ENCODE results near the gene PLPP7. TPM values are rescaled to one million over a fixed set of nuclear protein-coding genes. Genes with fewer than 3 reads are reported as not detected.

PLPP7 gene
- total RNA-seq, 1 donor from 2014 or later: 5.4 TPM

GRCh38 chr9:131279863-131280570, 9.5 kb upstream of the PLPP7 start:
- peaks cover 11% of the 10 kb centered on the region for H3K4me1 ChIP-seq
- Mint-ChIP-seq H3K4me1 (peaks cover 21% of the 10 kb centered on the region), H3K36me3 (peaks cover 2% of the 10 kb centered on the region), H3K27ac (no peak overlapping the region), H3K9me3 (no peaks in the 10 kb centered on the region), H3K4me3 (no peak overlapping the region), H3K27me3 (ENCODE audit: insufficient read depth, low read depth) (peaks cover 49% of the 10 kb centered on the region)
- TF ChIP-seq EZH2 (IDR thresholded peaks at IDR 0.05): no peak
- TF ChIP-seq EZH2phosphoT487 (IDR thresholded peaks at IDR 0.05): no peak
- no peak for TF ChIP-seq CTCF (IDR thresholded peaks at IDR 0.05)
- no peak overlapping the region for H3K4me3 ChIP-seq
- no peak overlapping the region for H2AFZ ChIP-seq (replicated peaks)
- H3K27ac ChIP-seq: no peak overlapping the region
- H3K27me3 ChIP-seq: peaks cover 69% of the 10 kb centered on the region
- no peak overlapping the region for H3K9ac ChIP-seq
- H3K79me2 ChIP-seq (ENCODE audit: low read depth): no peaks in the 10 kb centered on the region
- H3K36me3 ChIP-seq: no peaks in the 10 kb centered on the region
- peaks cover 17% of the 10 kb centered on the region for H4K20me1 ChIP-seq (ENCODE audit: low read depth)
- H3K9me3 ChIP-seq (ENCODE audit: low read depth): no peaks in the 10 kb centered on the region
- H3F3A ChIP-seq (ENCODE audit: low read depth): peaks cover 19% of the 10 kb centered on the region
- H3K4me2 ChIP-seq: no peak overlapping the region
- DNase-seq (ENCODE audit: low spot score): no peak

- no peaks in the 10 kb centered on the region for H3K9me3 Mint-ChIP-seq
- no peak overlapping the region for H3K4me3 ChIP-seq
- H3K4me1 Mint-ChIP-seq: peaks cover 17% of the 10 kb centered on the region
- peaks cover 12% of the 10 kb centered on the region for H4K20me1 ChIP-seq (ENCODE audit: low read depth)
- no peak overlapping the region for H2AFZ ChIP-seq (replicated peaks)
- no peak overlapping the region for H3K27ac Mint-ChIP-seq
- no peak overlapping the region for H3K4me2 ChIP-seq
- peaks cover 12% of the 10 kb centered on the region for H3F3A ChIP-seq (ENCODE audit: low read depth)
- peaks cover 2% of the 10 kb centered on the region for H3K36me3 Mint-ChIP-seq
- H3K27me3 Mint-ChIP-seq (ENCODE audit: insufficient read depth, low read depth): peaks cover 50% of the 10 kb centered on the region
- H3K9me3 ChIP-seq (ENCODE audit: low read depth): no peaks in the 10 kb centered on the region
- H3K4me3 Mint-ChIP-seq: no peak overlapping the region
- H3K27ac ChIP-seq: no peak overlapping the region
- TF ChIP-seq EZH2phosphoT487 (IDR thresholded peaks at IDR 0.05): no peak
- no peak for TF ChIP-seq CTCF (IDR thresholded peaks at IDR 0.05)
- TF ChIP-seq EZH2 (IDR thresholded peaks at IDR 0.05): no peak
- peaks cover 63% of the 10 kb centered on the region for H3K27me3 ChIP-seq
- no peaks in the 10 kb centered on the region for H3K79me2 ChIP-seq (ENCODE audit: low read depth)
- H3K9ac ChIP-seq: no peak overlapping the region
- no peaks in the 10 kb centered on the region for H3K36me3 ChIP-seq
- DNase-seq (ENCODE audit: low spot score): no peak
- H3K4me1 ChIP-seq: peaks cover 8% of the 10 kb centered on the region
Measured at GRCh38 chr9:131280660-131281059, 8.9 kb upstream of the PLPP7 start.

GRCh38 chr9:131281119-131281965, 8.2 kb upstream of the PLPP7 start:
- Histone ChIP-seq H3K27ac (no peak overlapping the region), H2AFZ (replicated peaks) (no peak overlapping the region), H3K9me3 (ENCODE audit: low read depth) (no peaks in the 10 kb centered on the region), H3K4me1 (peaks cover 5% of the 10 kb centered on the region), H3F3A (ENCODE audit: low read depth) (peaks cover 5% of the 10 kb centered on the region), H3K36me3 (no peaks in the 10 kb centered on the region), H3K4me2 (no peak overlapping the region), H4K20me1 (ENCODE audit: low read depth) (peaks cover 5% of the 10 kb centered on the region), H3K79me2 (ENCODE audit: low read depth) (no peaks in the 10 kb centered on the region), H3K9ac (no peak overlapping the region), H3K4me3 (no peak overlapping the region), H3K27me3 (peaks cover 56% of the 10 kb centered on the region)
- H3K4me1 Mint-ChIP-seq: peaks cover 11% of the 10 kb centered on the region
- H3K27ac Mint-ChIP-seq: no peak overlapping the region
- no peaks in the 10 kb centered on the region for H3K9me3 Mint-ChIP-seq
- H3K27me3 Mint-ChIP-seq (ENCODE audit: insufficient read depth, low read depth): peaks cover 46% of the 10 kb centered on the region
- peak overlapping the region; percentile 73 for H3K4me3 Mint-ChIP-seq
- DNase-seq (ENCODE audit: low spot score): no peak
- TF ChIP-seq EZH2 (IDR thresholded peaks at IDR 0.05) (no peak), EZH2phosphoT487 (IDR thresholded peaks at IDR 0.05) (no peak), CTCF (IDR thresholded peaks at IDR 0.05) (no peak)
- H3K36me3 Mint-ChIP-seq: peaks cover 2% of the 10 kb centered on the region

Data from neural progenitor cell (in vitro differentiated cells).